ENCODE data around the gene HMGCR.

HMGCR gene

GRCh38 chr5:75341934-75342333 is 4.9 kb downstream of the HMGCR start:
- no peak for DNase-seq

GRCh38 chr5:75342836-75343235 is 5.8 kb downstream of the HMGCR start:
- DNase-seq: no peak

GRCh38 chr5:75348241-75348640 is 11.2 kb downstream of the HMGCR start:
- no peak for DNase-seq

- no peak for DNase-seq
Measured at GRCh38 chr5:75349663-75350062, 12.6 kb downstream of the HMGCR start.

GRCh38 chr5:75351139-75351926 is 14.3 kb downstream of the HMGCR start:
- no peak for DNase-seq

- no peak for DNase-seq
Measured at GRCh38 chr5:75355236-75355635, 18.2 kb downstream of the HMGCR start.

GRCh38 chr5:75356719-75357118 is 19.7 kb downstream of the HMGCR start:
- DNase-seq: no peak

GRCh38 chr5:75358117-75358516 is 21.1 kb downstream of the HMGCR start:
- no peak for DNase-seq

GRCh38 chr5:75361310-75361709 is 24.3 kb downstream of the HMGCR start:
- no peak for DNase-seq

- DNase-seq: no peak
Measured at GRCh38 chr5:75362474-75362975, 25.5 kb downstream of the HMGCR start.

GRCh38 chr5:75363111-75363510 is 26.1 kb downstream of the HMGCR start:
- DNase-seq: no peak

- DNase-seq: no peak
Measured at GRCh38 chr5:75363726-75364495, 26.9 kb downstream of the HMGCR start.

GRCh38 chr5:75364571-75365280 is 27.7 kb downstream of the HMGCR start:
- no peak for DNase-seq

GRCh38 chr5:75365740-75366139 is 28.7 kb downstream of the HMGCR start:
- DNase-seq: no peak

- DNase-seq: no peak
Measured at GRCh38 chr5:75366787-75367186, 29.8 kb downstream of the HMGCR start.

GRCh38 chr5:75367401-75367800 is 30.4 kb downstream of the HMGCR start:
- DNase-seq: no peak

- DNase-seq: no peak
Measured at GRCh38 chr5:75368391-75368790, 31.4 kb downstream of the HMGCR start.

GRCh38 chr5:75373862-75374261 is 36.8 kb downstream of the HMGCR start:
- DNase-seq: no peak

- DNase-seq: no peak
Measured at GRCh38 chr5:75374394-75374814, 37.4 kb downstream of the HMGCR start.

GRCh38 chr5:75375414-75375813 is 38.4 kb downstream of the HMGCR start:
- DNase-seq: no peak

- no peak for DNase-seq
Measured at GRCh38 chr5:75380099-75380498, 43.1 kb downstream of the HMGCR start.

- DNase-seq: no peak
Measured at GRCh38 chr5:75381456-75381855, 44.4 kb downstream of the HMGCR start.

- no peak for DNase-seq
Measured at GRCh38 chr5:75384218-75384617, 47.2 kb downstream of the HMGCR start.

Data from NCI-H748 treated with DMSO at 0.1 percent for 48 hours (cell line).